CD4-positive, alpha-beta T cell (primary cell): ENCODE results near the gene CCDC126. TPM values are rescaled to one million over a fixed set of nuclear protein-coding genes. Genes with fewer than 3 reads are reported as not detected.
"Not testable (repeated sequence)": the region's sequence is repeated elsewhere in the genome, so short reads cannot be mapped to it uniquely, and the experiment has no call there.

Source experiments
- ATAC-seq: fragments of 200-7000 bp; cut with Tn5 transposase; one replicate; pipeline ENCODE4 v1.10.0; 2022; ENCODE audit warnings: mild to moderate bottlenecking; ENCODE audit not compliant: poor library complexity
- CTCF ChIA-PET: fragments of 350-600 bp; sonication (Branson Sonifier 250); formaldehyde crosslinking; loops from one replicate; lab custom pipeline; 2021; ENCODE audit warnings: antibody characterized with exemption, inconsistent platforms; lab: Charles Lee
- POLR2A ChIA-PET: fragments of 350-600 bp; sonication (Branson Sonifier 250); formaldehyde crosslinking; loops from one replicate; lab custom pipeline; 2021; ENCODE audit warnings: antibody characterized with exemption, inconsistent platforms; lab: Charles Lee
- DNase-seq, 14 experiments: peaks; one replicate each; pipeline ENCODE4 v3.0.0-alpha.2; 2013 to 2020; ENCODE audit warnings: mixed read lengths in 2 of 14
- H3K27ac ChIP-seq, 2 donors: one replicate each; pipeline versions ENCODE4 v1.5.1 to v1.7.0; 2013; ENCODE audit warnings: low read length in 2 of 2, low read depth in 1 of 2, mild to moderate bottlenecking in 1 of 2
- H3K27me3 ChIP-seq, 2 experiments: 1 replicate in 1 of 2; 2 replicates in 1 of 2; pipeline versions ENCODE4 v1.6.1 to v1.7.0; 2013; ENCODE audit warnings: low read length in 2 of 2, control low read depth in 1 of 2, mild to moderate bottlenecking in 1 of 2, moderate library complexity in 1 of 2; ENCODE audit not compliant: insufficient read depth in 2 of 2, control insufficient read depth in 1 of 2
- H3K36me3 ChIP-seq: one replicate; pipeline ENCODE4 v1.6.1; 2013; ENCODE audit warnings: low read length, control low read depth; ENCODE audit not compliant: insufficient read depth
- H3K4me1 ChIP-seq: one replicate; pipeline ENCODE4 v1.6.1; 2013; ENCODE audit warnings: low read length, control low read depth; ENCODE audit not compliant: insufficient read depth
- H3K4me3 ChIP-seq: one replicate; pipeline ENCODE4 v1.5.1; 2013; ENCODE audit warnings: mild to moderate bottlenecking, low read length, moderate library complexity
- H3K9me3 ChIP-seq, 2 experiments: 1 replicate in 1 of 2; 2 replicates in 1 of 2; pipeline versions ENCODE4 v1.6.1 to v1.7.0; 2013; ENCODE audit warnings: low read length in 2 of 2, mild to moderate bottlenecking in 2 of 2, control low read depth in 1 of 2, moderate library complexity in 1 of 2; ENCODE audit not compliant: control insufficient read depth in 1 of 2, insufficient read depth in 1 of 2
- H3K27ac Mint-ChIP-seq: one replicate; pipeline ENCODE4 v1.8.0; 2020; ENCODE audit warnings: mixed read lengths
- H3K27me3 Mint-ChIP-seq: one replicate; pipeline ENCODE4 v1.8.0; 2021; ENCODE audit warnings: mixed read lengths
- H3K36me3 Mint-ChIP-seq: one replicate; pipeline ENCODE4 v1.8.0; 2021; ENCODE audit warnings: low read depth, mixed read lengths
- H3K4me1 Mint-ChIP-seq: one replicate; pipeline ENCODE4 v1.8.0; 2021; ENCODE audit warnings: low read depth, mixed read lengths
- H3K4me3 Mint-ChIP-seq: one replicate; pipeline ENCODE4 v1.8.0; 2020; ENCODE audit warnings: mild to moderate bottlenecking, mixed read lengths
- H3K9me3 Mint-ChIP-seq: one replicate; pipeline ENCODE4 v1.8.0; 2020; ENCODE audit warnings: mixed read lengths
- intact Hi-C, 2 experiments: fragments of 100-400 bp; cut with DNase I in 1 of 2; cut with micrococcal nuclease in 1 of 2; formaldehyde crosslinking; loops; one replicate each; pipeline versions ENCODE4 v1.15.1 to v1.9.0; 2023 to 2025; cut with DNase I, micrococcal nuclease
- total RNA-seq, 174 experiments: library from RNA in 2 of 174; stranded (reverse) in 2 of 174; gene quantifications; one replicate each; pipeline ENCODE4 v1.2.3 and lab custom pipeline; 2021 to 2026
- TF ChIP-seq, protein P1 (sequence below): fragments of 200-600 bp; IDR thresholded peaks from one replicate; pipeline ENCODE4 v1.8.0; 2022; ENCODE audit warnings: antibody characterized with exemption, mild to moderate bottlenecking

The CCDC126 gene
- total RNA-seq, 2 experiments from 2014 or later: 8.3 to 10.3 TPM

DNA sequence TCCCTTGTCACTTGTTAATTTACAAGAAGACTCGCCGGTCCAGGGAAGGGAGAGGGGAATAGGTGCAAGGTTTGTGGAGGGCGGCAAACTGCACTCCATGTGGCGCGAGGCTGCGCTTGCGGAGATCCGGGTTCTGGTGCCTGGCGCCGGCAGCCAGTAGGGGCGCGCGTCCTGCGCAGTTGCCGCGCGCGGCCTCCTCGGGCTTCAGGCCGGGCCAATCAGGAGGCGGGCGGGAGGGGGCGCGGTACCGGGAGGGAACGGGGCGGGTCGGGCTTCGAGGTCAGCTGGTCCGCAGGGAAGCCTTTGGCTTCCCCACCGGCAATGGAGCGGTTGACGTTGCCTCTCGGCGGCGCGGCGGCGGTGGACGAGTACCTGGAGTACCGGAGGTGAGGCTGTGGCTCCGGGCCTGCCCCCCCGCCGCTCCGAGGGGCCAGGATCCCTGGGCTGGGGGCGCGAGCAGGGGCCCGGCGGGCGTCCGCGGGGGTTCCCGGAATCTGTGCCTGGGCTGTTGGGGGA is 82.8 kb downstream of the CCDC126 start, which contains the start of gene FAM221A:
Gene FAM221A, plus strand, starts transcription at position 302 of the 516 bp plus-strand sequence. Its CDS starts 20 bp downstream, at position 322.
- no peaks in the 10 kb centered on the region for H3K36me3 ChIP-seq
- ATAC-seq (peak; percentile 95), DNase-seq (peak; percentile 60 to 91 (median 77))
- ChIA-PET POLR2A (interaction anchor here (1.8 kb wide), 1 partner anchor 82 kb away, joined by 5 read pairs; no protein-coding TSS in a partner anchor), CTCF (interaction anchor here (0.8 to 2.0 kb wide), 8 partner anchors 17 to 150 kb away, joined by 3 to 7 read pairs (median 4); partner anchors contain the start of gene STK31)
- TF ChIP-seq, protein P1, sequence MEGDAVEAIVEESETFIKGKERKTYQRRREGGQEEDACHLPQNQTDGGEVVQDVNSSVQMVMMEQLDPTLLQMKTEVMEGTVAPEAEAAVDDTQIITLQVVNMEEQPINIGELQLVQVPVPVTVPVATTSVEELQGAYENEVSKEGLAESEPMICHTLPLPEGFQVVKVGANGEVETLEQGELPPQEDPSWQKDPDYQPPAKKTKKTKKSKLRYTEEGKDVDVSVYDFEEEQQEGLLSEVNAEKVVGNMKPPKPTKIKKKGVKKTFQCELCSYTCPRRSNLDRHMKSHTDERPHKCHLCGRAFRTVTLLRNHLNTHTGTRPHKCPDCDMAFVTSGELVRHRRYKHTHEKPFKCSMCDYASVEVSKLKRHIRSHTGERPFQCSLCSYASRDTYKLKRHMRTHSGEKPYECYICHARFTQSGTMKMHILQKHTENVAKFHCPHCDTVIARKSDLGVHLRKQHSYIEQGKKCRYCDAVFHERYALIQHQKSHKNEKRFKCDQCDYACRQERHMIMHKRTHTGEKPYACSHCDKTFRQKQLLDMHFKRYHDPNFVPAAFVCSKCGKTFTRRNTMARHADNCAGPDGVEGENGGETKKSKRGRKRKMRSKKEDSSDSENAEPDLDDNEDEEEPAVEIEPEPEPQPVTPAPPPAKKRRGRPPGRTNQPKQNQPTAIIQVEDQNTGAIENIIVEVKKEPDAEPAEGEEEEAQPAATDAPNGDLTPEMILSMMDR: peak; percentile 82
- H3K36me3 Mint-ChIP-seq: no peaks in the 10 kb centered on the region
- peak within 1 kb of the TSS; percentile 1 to 56 for H3K27ac ChIP-seq
- peaks cover 14% of the 10 kb centered on the region for H3K4me1 Mint-ChIP-seq
- peak within 1 kb of the TSS; percentile 95 for H3K4me3 Mint-ChIP-seq
- intact Hi-C loops: loop anchor here in 1 of 2 experiments (2.0 to 10.0 kb wide), 5 partner anchors 81 to 1445 kb away; partner anchors contain the start of genes CYCS, MALSU1 and PALS2
- peak within 1 kb of the TSS; percentile 81 for H3K4me3 ChIP-seq
- H3K9me3 Mint-ChIP-seq: no peaks in the 10 kb centered on the region
- H3K9me3 ChIP-seq: no peaks in the 10 kb centered on the region
- peaks cover 12% of the 10 kb centered on the region for H3K4me1 ChIP-seq
- H3K27me3 ChIP-seq: no peaks in the 10 kb centered on the region
- peaks cover 7% of the 10 kb centered on the region for H3K27me3 Mint-ChIP-seq
- H3K27ac Mint-ChIP-seq: peak within 1 kb of the TSS; percentile 85

DNA sequence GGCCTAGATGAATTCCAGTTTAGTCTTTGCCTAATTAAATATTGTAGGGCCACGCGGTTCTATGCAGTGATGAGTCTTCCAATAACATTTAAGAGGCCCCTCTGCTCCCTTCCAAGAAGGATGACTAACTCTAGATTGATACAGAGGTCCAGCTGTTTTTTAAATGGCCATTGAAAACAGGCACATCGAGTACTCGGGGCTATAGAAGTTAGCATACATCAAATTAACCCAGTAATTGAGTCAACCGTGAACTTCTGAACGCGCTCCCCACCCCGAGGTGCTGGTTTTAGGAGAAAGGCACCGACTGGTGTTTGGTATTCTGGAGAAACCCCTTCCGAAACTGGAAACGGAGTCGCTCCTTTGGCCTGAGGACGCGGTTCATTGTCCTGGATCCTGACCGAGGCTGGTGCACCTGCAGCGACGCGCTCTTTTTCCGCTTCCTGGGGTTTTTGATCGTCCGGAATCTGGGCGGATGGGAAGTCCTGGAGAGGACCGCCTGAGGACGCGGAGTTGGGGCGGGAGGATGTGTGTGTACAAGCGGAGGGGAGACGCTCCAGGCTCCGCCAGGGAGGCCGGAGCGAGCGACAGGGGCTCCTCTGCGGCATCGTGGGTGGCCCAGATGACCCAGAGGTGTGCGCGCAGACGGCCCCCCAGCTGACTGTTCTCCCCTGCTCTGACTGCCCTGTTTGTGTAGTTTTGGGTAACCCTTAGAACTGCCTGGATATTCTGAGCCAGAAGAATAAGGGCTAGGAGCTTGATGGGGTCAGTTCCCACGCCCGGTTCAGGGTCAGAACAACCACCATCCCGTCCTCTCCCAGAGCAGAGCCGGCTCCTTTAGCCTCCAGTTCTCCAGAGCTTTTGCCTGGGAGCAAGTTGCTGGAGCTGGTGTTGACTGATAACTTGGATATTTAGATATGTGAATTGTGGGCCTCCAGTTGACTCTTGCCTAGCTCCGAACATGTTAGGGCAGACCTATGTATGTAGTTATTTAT is 83.5 kb downstream of the CCDC126 start:
- peak overlapping the region; percentile 85 for H3K27ac Mint-ChIP-seq
- no peaks in the 10 kb centered on the region for H3K36me3 ChIP-seq
- peak overlapping the region; percentile 81 for H3K4me3 ChIP-seq
- peaks cover 12% of the 10 kb centered on the region for H3K4me1 ChIP-seq
- H3K27ac ChIP-seq: peak overlapping the region; percentile 1 to 56
- intact Hi-C loops: loop anchor here in 1 of 2 experiments (2.0 to 10.0 kb wide), 5 partner anchors 82 to 1444 kb away; partner anchors contain the start of genes CYCS, MALSU1 and PALS2
- TF ChIP-seq, protein P1: no peak
- H3K9me3 Mint-ChIP-seq: no peaks in the 10 kb centered on the region
- peaks cover 14% of the 10 kb centered on the region for H3K4me1 Mint-ChIP-seq
- peak overlapping the region; percentile 95 for H3K4me3 Mint-ChIP-seq
- H3K27me3 ChIP-seq: no peaks in the 10 kb centered on the region
- peaks cover 7% of the 10 kb centered on the region for H3K27me3 Mint-ChIP-seq
- no peaks in the 10 kb centered on the region for H3K36me3 Mint-ChIP-seq
- CTCF ChIA-PET: interaction anchor here (0.5 to 2.0 kb wide), 8 partner anchors 16 to 218 kb away, joined by 3 to 7 read pairs (median 4); partner anchors contain the start of gene STK31
- peak; percentile 30 for ATAC-seq
- POLR2A ChIA-PET: interaction anchor here (1.8 kb wide), 1 partner anchor 83 kb away, joined by 5 read pairs; no protein-coding TSS in a partner anchor
- H3K9me3 ChIP-seq: no peaks in the 10 kb centered on the region
- peak; percentile 9 to 71 (median 29) for DNase-seq

DNA sequence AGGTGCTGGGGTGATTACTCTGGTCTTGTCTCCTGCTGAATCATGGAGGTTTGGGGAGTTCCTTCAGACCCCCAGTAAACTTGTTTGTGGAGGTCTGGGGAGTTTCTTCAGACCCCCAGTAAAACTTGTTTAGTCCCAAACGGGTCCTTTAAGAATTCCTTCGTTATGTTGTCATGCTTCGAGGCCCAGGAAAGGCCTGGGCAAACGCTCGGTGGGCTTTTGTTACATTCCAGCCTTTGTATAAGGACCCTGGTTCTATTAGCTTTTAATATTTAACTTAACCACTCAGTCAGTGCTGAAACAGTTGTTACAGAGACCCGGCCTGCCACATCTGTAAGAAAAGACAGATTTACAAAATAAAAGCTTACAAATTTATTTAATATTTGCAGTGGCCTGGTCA is 86.9 kb downstream of the CCDC126 start:
- not testable (repeated sequence) for H3K27ac Mint-ChIP-seq, H3K4me3 Mint-ChIP-seq, H3K27me3 ChIP-seq, H3K9me3 ChIP-seq, H3K27ac ChIP-seq, ATAC-seq, H3K4me3 ChIP-seq, H3K36me3 ChIP-seq, H3K9me3 Mint-ChIP-seq, H3K36me3 Mint-ChIP-seq, DNase-seq, H3K27me3 Mint-ChIP-seq
- peaks cover 17% of the 10 kb centered on the region for H3K4me1 Mint-ChIP-seq
- ChIA-PET POLR2A (interaction anchor here (0.6 kb wide), 1 partner anchor 26 kb away, joined by 3 read pairs; no protein-coding TSS in a partner anchor), CTCF (interaction anchor here (1.3 to 6.6 kb wide), 3 partner anchors 10 to 137 kb away, joined by 3 to 26 read pairs (median 4); no protein-coding TSS in a partner anchor)
- intact Hi-C loops: loop anchor here in 1 of 2 experiments (5.0 to 10.0 kb wide), 3 partner anchors 389 to 1441 kb away; partner anchors contain the start of genes CYCS, MALSU1 and PALS2
- peaks cover 12% of the 10 kb centered on the region for H3K4me1 ChIP-seq
